ENCODE measurements around the gene ABCD3.

The ABCD3 gene

GRCh38 chr1:94496076-94496755 lies 78.0 kb downstream of the ABCD3 start:
- H3K9me3 ChIP-seq (replicated peaks in 1 of 2; ENCODE audit: control insufficient read depth in 2 of 2, insufficient read depth in 1 of 2, low read depth in 1 of 2, low read length in 2 of 2), result peaks cover 0 to 13% of the 10 kb centered on the region in 2 donors
- H3K14ac ChIP-seq (ENCODE audit: low read length), result no peak overlapping the region
- H3K27ac ChIP-seq (replicated peaks; ENCODE audit: low read length), result no peak overlapping the region

GRCh38 chr1:94501426-94501825 lies 83.2 kb downstream of the ABCD3 start:
- H3K4me3 ChIP-seq (ENCODE audit: low read length in 2 of 2), result no peak overlapping the region
- H3K9ac ChIP-seq (ENCODE audit: low read depth, low read length, poor library complexity), result no peak overlapping the region
- H2BK12ac ChIP-seq (ENCODE audit: low read length), result no peak overlapping the region
- no peak overlapping the region for H2BK5ac ChIP-seq (ENCODE audit: low read length)
- no peak overlapping the region for H2AFZ ChIP-seq (ENCODE audit: low read length)
- no peak overlapping the region for H4K8ac ChIP-seq (ENCODE audit: low read depth, low read length)
- no peak overlapping the region for H2AK5ac ChIP-seq (ENCODE audit: low read depth, low read length)
- H2BK15ac ChIP-seq (ENCODE audit: low read length), result no peak overlapping the region
- no peaks in the 10 kb centered on the region for H3K79me1 ChIP-seq (ENCODE audit: low read depth, low read length)
- H3K14ac ChIP-seq (ENCODE audit: low read length), result no peak overlapping the region
- no peaks in the 10 kb centered on the region for H3K4me1 ChIP-seq (ENCODE audit: control insufficient read depth in 2 of 2, insufficient read depth in 1 of 2, low read depth in 1 of 2, low read length in 2 of 2)
- no peak overlapping the region for H3K23ac ChIP-seq (ENCODE audit: low read depth, low read length, poor library complexity)
- H3K27me3 ChIP-seq (ENCODE audit: control insufficient read depth in 3 of 3, insufficient read depth in 3 of 3, low read depth in 1 of 3, low read length in 3 of 3), result no peaks in the 10 kb centered on the region
- no peak for DNase-seq (ENCODE audit: low spot score)
- peaks cover 2 to 71% of the 10 kb centered on the region in 2 donors for H3K36me3 ChIP-seq (replicated peaks in 1 of 2; ENCODE audit: control insufficient read depth in 2 of 2, insufficient read depth in 2 of 2, low read length in 2 of 2)
- H3K9me3 ChIP-seq (replicated peaks in 1 of 2; ENCODE audit: control insufficient read depth in 2 of 2, insufficient read depth in 1 of 2, low read depth in 1 of 2, low read length in 2 of 2), result no peaks in the 10 kb centered on the region
- no peak overlapping the region for H4K91ac ChIP-seq (ENCODE audit: low read depth, low read length, poor library complexity)
- no peak overlapping the region for H3K4ac ChIP-seq (ENCODE audit: low read length)
- H3K18ac ChIP-seq (ENCODE audit: low read length), result no peak overlapping the region
- no peak overlapping the region for H2BK120ac ChIP-seq (ENCODE audit: low read depth, low read length)
- H3K27ac ChIP-seq (replicated peaks; ENCODE audit: low read length), result no peak overlapping the region
- no peak overlapping the region for H3K4me2 ChIP-seq (ENCODE audit: insufficient read depth, low read length, poor library complexity, severe bottlenecking)
- WGBS, 2 donors (ENCODE audit: extremely low coverage in 2 of 2, insufficient read length in 2 of 2, insufficient replicate concordance in 1 of 2), result no CpG with 5 or more reads among the region's 2 CpGs

More at GRCh38 chr1:94496076-94496755, 78.0 kb downstream of the ABCD3 start:
- no peaks in the 10 kb centered on the region for H3K4me1 ChIP-seq (ENCODE audit: control insufficient read depth in 2 of 2, insufficient read depth in 1 of 2, low read depth in 1 of 2, low read length in 2 of 2)
- no peak overlapping the region for H3K4ac ChIP-seq (ENCODE audit: low read length)
- no peak overlapping the region for H4K91ac ChIP-seq (ENCODE audit: low read depth, low read length, poor library complexity)
- DNase-seq (ENCODE audit: low spot score), result no peak
- no peak overlapping the region for H2AFZ ChIP-seq (ENCODE audit: low read length)
- H2BK5ac ChIP-seq (ENCODE audit: low read length), result no peak overlapping the region
- H2AK5ac ChIP-seq (ENCODE audit: low read depth, low read length), result no peak overlapping the region
- no peak overlapping the region for H3K4me2 ChIP-seq (ENCODE audit: insufficient read depth, low read length, poor library complexity, severe bottlenecking)
- no peak overlapping the region for H3K18ac ChIP-seq (ENCODE audit: low read length)
- H4K8ac ChIP-seq (ENCODE audit: low read depth, low read length), result no peak overlapping the region
- no peak overlapping the region for H3K4me3 ChIP-seq (ENCODE audit: low read length in 2 of 2)
- WGBS, 2 donors (ENCODE audit: extremely low coverage in 2 of 2, insufficient read length in 2 of 2, insufficient replicate concordance in 1 of 2), result no CpG with 5 or more reads among the region's 2 CpGs
- no peak overlapping the region for H2BK15ac ChIP-seq (ENCODE audit: low read length)
- H3K27me3 ChIP-seq (ENCODE audit: control insufficient read depth in 3 of 3, insufficient read depth in 3 of 3, low read depth in 1 of 3, low read length in 3 of 3), result no peaks in the 10 kb centered on the region
- H3K9ac ChIP-seq (ENCODE audit: low read depth, low read length, poor library complexity), result no peak overlapping the region
- no peak overlapping the region for H2BK120ac ChIP-seq (ENCODE audit: low read depth, low read length)
- H3K36me3 ChIP-seq (replicated peaks in 1 of 2; ENCODE audit: control insufficient read depth in 2 of 2, insufficient read depth in 2 of 2, low read length in 2 of 2), result peaks cover 0 to 54% of the 10 kb centered on the region in 2 donors
- H3K23ac ChIP-seq (ENCODE audit: low read depth, low read length, poor library complexity), result no peak overlapping the region
- no peaks in the 10 kb centered on the region for H3K79me1 ChIP-seq (ENCODE audit: low read depth, low read length)
- no peak overlapping the region for H2BK12ac ChIP-seq (ENCODE audit: low read length)

- Histone ChIP-seq H3K14ac (ENCODE audit: low read length) (no peak overlapping the region), H3K79me1 (ENCODE audit: low read depth, low read length) (no peaks in the 10 kb centered on the region), H2BK120ac (ENCODE audit: low read depth, low read length) (no peak overlapping the region), H3K9ac (ENCODE audit: low read depth, low read length, poor library complexity) (no peak overlapping the region), H3K36me3 (replicated peaks in 1 of 2; ENCODE audit: control insufficient read depth in 2 of 2, insufficient read depth in 2 of 2, low read length in 2 of 2) (peaks cover 3 to 74% of the 10 kb centered on the region in 2 donors), H3K4me2 (ENCODE audit: insufficient read depth, low read length, poor library complexity, severe bottlenecking) (no peak overlapping the region), H3K4ac (ENCODE audit: low read length) (no peak overlapping the region), H4K91ac (ENCODE audit: low read depth, low read length, poor library complexity) (no peak overlapping the region), H3K4me1 (ENCODE audit: control insufficient read depth in 2 of 2, insufficient read depth in 1 of 2, low read depth in 1 of 2, low read length in 2 of 2) (no peaks in the 10 kb centered on the region), H4K8ac (ENCODE audit: low read depth, low read length) (no peak overlapping the region), H3K23ac (ENCODE audit: low read depth, low read length, poor library complexity) (no peak overlapping the region), H3K9me3 (replicated peaks in 1 of 2; ENCODE audit: control insufficient read depth in 2 of 2, insufficient read depth in 1 of 2, low read depth in 1 of 2, low read length in 2 of 2) (no peaks in the 10 kb centered on the region), H3K27ac (replicated peaks; ENCODE audit: low read length) (no peak overlapping the region), H2BK5ac (ENCODE audit: low read length) (no peak overlapping the region), H2AK5ac (ENCODE audit: low read depth, low read length) (no peak overlapping the region), H3K27me3 (ENCODE audit: control insufficient read depth in 3 of 3, insufficient read depth in 3 of 3, low read depth in 1 of 3, low read length in 3 of 3) (no peaks in the 10 kb centered on the region), H2AFZ (ENCODE audit: low read length) (no peak overlapping the region), H2BK15ac (ENCODE audit: low read length) (no peak overlapping the region), H2BK12ac (ENCODE audit: low read length) (no peak overlapping the region), H3K18ac (ENCODE audit: low read length) (no peak overlapping the region), H3K4me3 (ENCODE audit: low read length in 2 of 2) (no peak overlapping the region)
- no peak for DNase-seq (ENCODE audit: low spot score)
- no CpG with 5 or more reads among the region's 4 CpGs for WGBS, 2 donors (ENCODE audit: extremely low coverage in 2 of 2, insufficient read length in 2 of 2, insufficient replicate concordance in 1 of 2)
Observed at GRCh38 chr1:94501935-94502334, 83.7 kb downstream of the ABCD3 start.

- WGBS, 2 donors (ENCODE audit: extremely low coverage in 2 of 2, insufficient read length in 2 of 2, insufficient replicate concordance in 1 of 2), result no CpG with 5 or more reads among the region's 4 CpGs
- H2BK15ac ChIP-seq (ENCODE audit: low read length), result no peak overlapping the region
- no peak overlapping the region for H3K4me3 ChIP-seq (ENCODE audit: low read length in 2 of 2)
- no peak overlapping the region for H3K9ac ChIP-seq (ENCODE audit: low read depth, low read length, poor library complexity)
- H3K18ac ChIP-seq (ENCODE audit: low read length), result no peak overlapping the region
- H3K36me3 ChIP-seq (replicated peaks in 1 of 2; ENCODE audit: control insufficient read depth in 2 of 2, insufficient read depth in 2 of 2, low read length in 2 of 2), result peaks cover 3 to 70% of the 10 kb centered on the region in 2 donors
- H3K27ac ChIP-seq (replicated peaks; ENCODE audit: low read length), result no peak overlapping the region
- no peak overlapping the region for H4K8ac ChIP-seq (ENCODE audit: low read depth, low read length)
- H3K14ac ChIP-seq (ENCODE audit: low read length), result no peak overlapping the region
- no peaks in the 10 kb centered on the region for H3K9me3 ChIP-seq (replicated peaks in 1 of 2; ENCODE audit: control insufficient read depth in 2 of 2, insufficient read depth in 1 of 2, low read depth in 1 of 2, low read length in 2 of 2)
- no peak overlapping the region for H2BK120ac ChIP-seq (ENCODE audit: low read depth, low read length)
- H3K79me1 ChIP-seq (ENCODE audit: low read depth, low read length), result no peaks in the 10 kb centered on the region
- H2AFZ ChIP-seq (ENCODE audit: low read length), result no peak overlapping the region
- H2AK5ac ChIP-seq (ENCODE audit: low read depth, low read length), result no peak overlapping the region
- H3K4me1 ChIP-seq (ENCODE audit: control insufficient read depth in 2 of 2, insufficient read depth in 1 of 2, low read depth in 1 of 2, low read length in 2 of 2), result no peaks in the 10 kb centered on the region
- no peaks in the 10 kb centered on the region for H3K27me3 ChIP-seq (ENCODE audit: control insufficient read depth in 3 of 3, insufficient read depth in 3 of 3, low read depth in 1 of 3, low read length in 3 of 3)
- no peak overlapping the region for H2BK12ac ChIP-seq (ENCODE audit: low read length)
- no peak overlapping the region for H4K91ac ChIP-seq (ENCODE audit: low read depth, low read length, poor library complexity)
- no peak overlapping the region for H3K4ac ChIP-seq (ENCODE audit: low read length)
- no peak for DNase-seq (ENCODE audit: low spot score)
- H3K23ac ChIP-seq (ENCODE audit: low read depth, low read length, poor library complexity), result no peak overlapping the region
- no peak overlapping the region for H2BK5ac ChIP-seq (ENCODE audit: low read length)
- H3K4me2 ChIP-seq (ENCODE audit: insufficient read depth, low read length, poor library complexity, severe bottlenecking), result no peak overlapping the region
Observed at GRCh38 chr1:94503153-94503552, 85.0 kb downstream of the ABCD3 start.
